GM23338 (cell line): ENCODE results near the gene NBAS. TPM values are rescaled to one million over a fixed set of nuclear protein-coding genes. Genes with fewer than 3 reads are reported as not detected.

ENCODE experiments used
- ATAC-seq: fragments of 200-7000 bp; cut with Tn5 transposase; 3 replicates; pipeline ENCODE4 v1.9.1; 2020
- DNase-seq: peaks from one replicate; pipeline ENCODE4 v3.0.0-alpha.2; 2015; ENCODE audit warnings: low spot score
- H2AFZ ChIP-seq: fragments of 200-600 bp; sonication (generic); 2 replicates; pipeline ENCODE4 v1.8.0; 2016; ENCODE audit warnings: antibody characterized with exemption, mild to moderate bottlenecking, moderate library complexity
- H3F3A ChIP-seq: fragments of 200-600 bp; sonication (generic); replicated peaks from 2 replicates; pipeline ENCODE4 v1.8.0; 2017; ENCODE audit warnings: antibody characterized with exemption, mixed run types, low read depth
- H3K27ac ChIP-seq: fragments of 200-600 bp; sonication (generic); 2 replicates; pipeline ENCODE4 v1.6.1; 2016; ENCODE audit warnings: low read depth
- H3K27me3 ChIP-seq: fragments of 200-600 bp; sonication (generic); 2 replicates; pipeline ENCODE4 v1.8.0; 2016; ENCODE audit warnings: mild to moderate bottlenecking, mixed run types, moderate library complexity; ENCODE audit not compliant: insufficient read depth
- H3K36me3 ChIP-seq: fragments of 200-600 bp; sonication (generic); 2 replicates; pipeline ENCODE4 v1.8.0; 2016; ENCODE audit warnings: mild to moderate bottlenecking; ENCODE audit not compliant: insufficient read depth
- H3K4me1 ChIP-seq: fragments of 200-600 bp; sonication (generic); 2 replicates; pipeline ENCODE4 v1.8.0; 2016; ENCODE audit warnings: mild to moderate bottlenecking, moderate library complexity; ENCODE audit not compliant: insufficient read depth
- H3K4me2 ChIP-seq: fragments of 200-600 bp; sonication (generic); 2 replicates; pipeline ENCODE4 v1.7.1; 2017; ENCODE audit warnings: mixed run types
- H3K4me3 ChIP-seq: fragments of 200-600 bp; sonication (generic); 2 replicates; pipeline ENCODE4 v1.6.1; 2016; ENCODE audit warnings: mixed run types
- H3K79me2 ChIP-seq: fragments of 200-600 bp; sonication (generic); replicated peaks from 2 replicates; pipeline ENCODE4 v1.8.0; 2017; ENCODE audit warnings: mild to moderate bottlenecking; ENCODE audit not compliant: insufficient read depth
- H3K9me2 ChIP-seq: fragments of 200-600 bp; sonication (generic); 2 replicates; pipeline ENCODE4 v1.8.0; 2017; ENCODE audit not compliant: insufficient read depth
- H4K20me1 ChIP-seq: fragments of 200-600 bp; sonication (generic); replicated peaks from 2 replicates; pipeline ENCODE4 v1.8.0; 2017; ENCODE audit warnings: mild to moderate bottlenecking; ENCODE audit not compliant: insufficient read depth
- H3K27ac Mint-ChIP-seq: 2 replicates; pipeline ENCODE4 v1.8.0; 2020; ENCODE audit warnings: inconsistent platforms, mild to moderate bottlenecking, moderate library complexity, mixed read lengths
- H3K27me3 Mint-ChIP-seq: 3 replicates; pipeline ENCODE4 v1.8.0; 2022; ENCODE audit warnings: low read depth, mild to moderate bottlenecking, moderate library complexity, mixed read lengths, inconsistent platforms; ENCODE audit not compliant: insufficient read depth, poor library complexity
- H3K36me3 Mint-ChIP-seq: 3 replicates; pipeline ENCODE4 v1.8.0; 2021; ENCODE audit warnings: low read depth, mild to moderate bottlenecking, inconsistent platforms, moderate library complexity, mixed read lengths
- H3K4me1 Mint-ChIP-seq: 3 replicates; pipeline ENCODE4 v1.8.0; 2020; ENCODE audit warnings: mild to moderate bottlenecking, inconsistent platforms, mixed read lengths
- H3K4me3 Mint-ChIP-seq: 3 replicates; pipeline ENCODE4 v1.8.0; 2021; ENCODE audit warnings: moderate library complexity, mild to moderate bottlenecking, inconsistent platforms, mixed read lengths
- H3K9me3 Mint-ChIP-seq: 3 replicates; pipeline ENCODE4 v1.8.0; 2020; ENCODE audit warnings: moderate library complexity, mild to moderate bottlenecking, inconsistent platforms, mixed read lengths
- CREB1 ChIP-seq: fragments of 250-450 bp; sonication (Bioruptor Pico); IDR thresholded peaks from 2 replicates; pipeline ENCODE4 v1.5.0; 2020; ENCODE audit warnings: low read depth, mild to moderate bottlenecking, moderate library complexity
- CTCF ChIP-seq, 2 experiments: fragments of 200-600 bp in 1 of 2; sonication (generic) in 1 of 2; conservative IDR thresholded peaks; 2 replicates each; pipeline versions ENCODE4 v1.5.1 to v1.6.1; 2016 to 2017; ENCODE audit warnings: antibody characterized with exemption in 2 of 2, low read depth in 2 of 2, mild to moderate bottlenecking in 2 of 2, moderate library complexity in 1 of 2
- ETS1 ChIP-seq: IDR thresholded peaks from 2 replicates; pipeline ENCODE4 v1.6.1; 2016; ENCODE audit warnings: antibody characterized with exemption
- EZH2 ChIP-seq: fragments of 200-600 bp; sonication (generic); IDR thresholded peaks from one replicate; pipeline ENCODE4 v1.8.0; 2017; ENCODE audit warnings: antibody characterized with exemption, mild to moderate bottlenecking, low read depth; ENCODE audit not compliant: unreplicated experiment
- EZH2phosphoT487 ChIP-seq: fragments of 200-600 bp; sonication (generic); IDR thresholded peaks from one replicate; pipeline ENCODE4 v1.8.1; 2018; ENCODE audit warnings: antibody characterized with exemption; ENCODE audit not compliant: unreplicated experiment
- JUNB ChIP-seq: IDR thresholded peaks from one replicate; pipeline ENCODE4 v1.6.1; 2016; ENCODE audit warnings: antibody characterized with exemption; ENCODE audit not compliant: unreplicated experiment
- NANOG ChIP-seq: IDR thresholded peaks from 2 replicates; pipeline ENCODE4 v1.6.1; 2016; ENCODE audit warnings: antibody characterized with exemption, borderline replicate concordance
- POLR2AphosphoS5 ChIP-seq: IDR thresholded peaks from 2 replicates; pipeline ENCODE4 v1.6.1; 2016; ENCODE audit warnings: antibody characterized with exemption, low read depth
- STAT1 ChIP-seq: IDR thresholded peaks from one replicate; pipeline ENCODE4 v1.6.1; 2016; ENCODE audit warnings: antibody characterized with exemption; ENCODE audit not compliant: unreplicated experiment
- ZNF114 ChIP-seq: fragments of 250-450 bp; sonication (Bioruptor Pico); IDR thresholded peaks from 2 replicates; pipeline ENCODE4 v1.5.0; 2020; ENCODE audit warnings: mild to moderate bottlenecking, moderate library complexity
- ZNF331 ChIP-seq: fragments of 250-450 bp; sonication (Bioruptor Pico); IDR thresholded peaks from 2 replicates; pipeline ENCODE4 v1.5.0; 2020; ENCODE audit warnings: low read depth, mild to moderate bottlenecking, moderate library complexity
- polyA plus RNA-seq: library from polyadenylated mRNA; unstranded; fragments of >200 nt; fragmentation: Nextera tagmentation; extraction: Ambion mirVana; gene quantifications from 2 replicates; pipeline ENCODE4 v1.2.1, GENCODE V29; 2016
- total RNA-seq: library from RNA; depleted of rRNA; stranded (reverse); fragments of >200 nt; shearing (Covaris generic); gene quantifications from 2 replicates; pipeline ENCODE4 v1.2.3, GENCODE V29; 2014
- TF ChIP-seq, protein P1 (sequence below): fragments of 250-450 bp; sonication (Bioruptor Pico); IDR thresholded peaks from 2 replicates; pipeline ENCODE4 v1.5.0; 2020; ENCODE audit warnings: mild to moderate bottlenecking, moderate library complexity
- TF ChIP-seq, protein P2 (sequence below): IDR thresholded peaks from one replicate; pipeline ENCODE4 v1.6.1; 2018; ENCODE audit warnings: antibody characterized with exemption; ENCODE audit not compliant: unreplicated experiment

The NBAS gene
- total and polyA plus RNA-seq, 2 experiments from 2014 or later, result 24.8 to 38.9 TPM

GRCh38 chr2:15352363-15352762, 208.8 kb downstream of the NBAS start:
- no peak overlapping the region for H3K27ac ChIP-seq
- H3K36me3 ChIP-seq, result no peaks in the 10 kb centered on the region
- Mint-ChIP-seq H3K4me1 (peaks cover 21% of the 10 kb centered on the region), H3K27ac (no peak overlapping the region), H3K4me3 (no peak overlapping the region), H3K9me3 (no peaks in the 10 kb centered on the region), H3K36me3 (peaks cover 17% of the 10 kb centered on the region), H3K27me3 (peaks cover 2% of the 10 kb centered on the region)
- H3K79me2 ChIP-seq, result no peaks in the 10 kb centered on the region
- H3K4me1 ChIP-seq, result peaks cover 3% of the 10 kb centered on the region; the same call in 1 of the 2 replicates
- H3K4me3 ChIP-seq, result no peak overlapping the region
- no peak for ATAC-seq
- H2AFZ ChIP-seq, result no peak overlapping the region
- H4K20me1 ChIP-seq, result no peaks in the 10 kb centered on the region
- no peaks in the 10 kb centered on the region for H3F3A ChIP-seq
- no peak overlapping the region for H3K4me2 ChIP-seq
- no peaks in the 10 kb centered on the region for H3K27me3 ChIP-seq
- no peaks in the 10 kb centered on the region for H3K9me2 ChIP-seq
- no peak for DNase-seq
- TF ChIP-seq EZH2phosphoT487 (no peak), CREB1 (CRISPR knock-in tag) (no peak), EZH2 (no peak), CTCF (conservative IDR thresholded peaks at IDR 0.05; ENCODE audit: low read depth in 2 of 2) (no peak), JUNB (no peak), ZNF114 (no peak), ETS1 (no peak), STAT1 (no peak), POLR2AphosphoS5 (no peak), NANOG (no peak), ZNF331 (CRISPR knock-in tag) (no peak)
- TF ChIP-seq, protein P1, sequence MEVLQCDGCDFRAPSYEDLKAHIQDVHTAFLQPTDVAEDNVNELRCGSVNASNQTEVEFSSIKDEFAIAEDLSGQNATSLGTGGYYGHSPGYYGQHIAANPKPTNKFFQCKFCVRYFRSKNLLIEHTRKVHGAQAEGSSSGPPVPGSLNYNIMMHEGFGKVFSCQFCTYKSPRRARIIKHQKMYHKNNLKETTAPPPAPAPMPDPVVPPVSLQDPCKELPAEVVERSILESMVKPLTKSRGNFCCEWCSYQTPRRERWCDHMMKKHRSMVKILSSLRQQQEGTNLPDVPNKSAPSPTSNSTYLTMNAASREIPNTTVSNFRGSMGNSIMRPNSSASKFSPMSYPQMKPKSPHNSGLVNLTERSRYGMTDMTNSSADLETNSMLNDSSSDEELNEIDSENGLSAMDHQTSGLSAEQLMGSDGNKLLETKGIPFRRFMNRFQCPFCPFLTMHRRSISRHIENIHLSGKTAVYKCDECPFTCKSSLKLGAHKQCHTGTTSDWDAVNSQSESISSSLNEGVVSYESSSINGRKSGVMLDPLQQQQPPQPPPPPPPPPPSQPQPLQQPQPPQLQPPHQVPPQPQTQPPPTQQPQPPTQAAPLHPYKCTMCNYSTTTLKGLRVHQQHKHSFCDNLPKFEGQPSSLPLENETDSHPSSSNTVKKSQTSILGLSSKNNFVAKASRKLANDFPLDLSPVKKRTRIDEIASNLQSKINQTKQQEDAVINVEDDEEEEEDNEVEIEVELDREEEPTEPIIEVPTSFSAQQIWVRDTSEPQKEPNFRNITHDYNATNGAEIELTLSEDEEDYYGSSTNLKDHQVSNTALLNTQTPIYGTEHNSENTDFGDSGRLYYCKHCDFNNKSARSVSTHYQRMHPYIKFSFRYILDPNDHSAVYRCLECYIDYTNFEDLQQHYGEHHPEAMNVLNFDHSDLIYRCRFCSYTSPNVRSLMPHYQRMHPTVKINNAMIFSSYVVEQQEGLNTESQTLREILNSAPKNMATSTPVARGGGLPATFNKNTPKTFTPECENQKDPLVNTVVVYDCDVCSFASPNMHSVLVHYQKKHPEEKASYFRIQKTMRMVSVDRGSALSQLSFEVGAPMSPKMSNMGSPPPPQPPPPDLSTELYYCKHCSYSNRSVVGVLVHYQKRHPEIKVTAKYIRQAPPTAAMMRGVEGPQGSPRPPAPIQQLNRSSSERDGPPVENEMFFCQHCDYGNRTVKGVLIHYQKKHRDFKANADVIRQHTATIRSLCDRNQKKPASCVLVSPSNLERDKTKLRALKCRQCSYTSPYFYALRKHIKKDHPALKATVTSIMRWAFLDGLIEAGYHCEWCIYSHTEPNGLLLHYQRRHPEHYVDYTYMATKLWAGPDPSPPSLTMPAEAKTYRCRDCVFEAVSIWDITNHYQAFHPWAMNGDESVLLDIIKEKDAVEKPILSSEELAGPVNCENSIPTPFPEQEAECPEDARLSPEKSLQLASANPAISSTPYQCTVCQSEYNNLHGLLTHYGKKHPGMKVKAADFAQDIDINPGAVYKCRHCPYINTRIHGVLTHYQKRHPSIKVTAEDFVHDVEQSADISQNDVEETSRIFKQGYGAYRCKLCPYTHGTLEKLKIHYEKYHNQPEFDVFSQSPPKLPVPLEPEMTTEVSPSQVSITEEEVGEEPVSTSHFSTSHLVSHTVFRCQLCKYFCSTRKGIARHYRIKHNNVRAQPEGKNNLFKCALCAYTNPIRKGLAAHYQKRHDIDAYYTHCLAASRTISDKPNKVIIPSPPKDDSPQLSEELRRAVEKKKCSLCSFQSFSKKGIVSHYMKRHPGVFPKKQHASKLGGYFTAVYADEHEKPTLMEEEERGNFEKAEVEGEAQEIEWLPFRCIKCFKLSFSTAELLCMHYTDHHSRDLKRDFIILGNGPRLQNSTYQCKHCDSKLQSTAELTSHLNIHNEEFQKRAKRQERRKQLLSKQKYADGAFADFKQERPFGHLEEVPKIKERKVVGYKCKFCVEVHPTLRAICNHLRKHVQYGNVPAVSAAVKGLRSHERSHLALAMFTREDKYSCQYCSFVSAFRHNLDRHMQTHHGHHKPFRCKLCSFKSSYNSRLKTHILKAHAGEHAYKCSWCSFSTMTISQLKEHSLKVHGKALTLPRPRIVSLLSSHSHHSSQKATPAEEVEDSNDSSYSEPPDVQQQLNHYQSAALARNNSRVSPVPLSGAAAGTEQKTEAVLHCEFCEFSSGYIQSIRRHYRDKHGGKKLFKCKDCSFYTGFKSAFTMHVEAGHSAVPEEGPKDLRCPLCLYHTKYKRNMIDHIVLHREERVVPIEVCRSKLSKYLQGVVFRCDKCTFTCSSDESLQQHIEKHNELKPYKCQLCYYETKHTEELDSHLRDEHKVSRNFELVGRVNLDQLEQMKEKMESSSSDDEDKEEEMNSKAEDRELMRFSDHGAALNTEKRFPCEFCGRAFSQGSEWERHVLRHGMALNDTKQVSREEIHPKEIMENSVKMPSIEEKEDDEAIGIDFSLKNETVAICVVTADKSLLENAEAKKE (CRISPR knock-in tag), result no peak
- TF ChIP-seq, protein P2, sequence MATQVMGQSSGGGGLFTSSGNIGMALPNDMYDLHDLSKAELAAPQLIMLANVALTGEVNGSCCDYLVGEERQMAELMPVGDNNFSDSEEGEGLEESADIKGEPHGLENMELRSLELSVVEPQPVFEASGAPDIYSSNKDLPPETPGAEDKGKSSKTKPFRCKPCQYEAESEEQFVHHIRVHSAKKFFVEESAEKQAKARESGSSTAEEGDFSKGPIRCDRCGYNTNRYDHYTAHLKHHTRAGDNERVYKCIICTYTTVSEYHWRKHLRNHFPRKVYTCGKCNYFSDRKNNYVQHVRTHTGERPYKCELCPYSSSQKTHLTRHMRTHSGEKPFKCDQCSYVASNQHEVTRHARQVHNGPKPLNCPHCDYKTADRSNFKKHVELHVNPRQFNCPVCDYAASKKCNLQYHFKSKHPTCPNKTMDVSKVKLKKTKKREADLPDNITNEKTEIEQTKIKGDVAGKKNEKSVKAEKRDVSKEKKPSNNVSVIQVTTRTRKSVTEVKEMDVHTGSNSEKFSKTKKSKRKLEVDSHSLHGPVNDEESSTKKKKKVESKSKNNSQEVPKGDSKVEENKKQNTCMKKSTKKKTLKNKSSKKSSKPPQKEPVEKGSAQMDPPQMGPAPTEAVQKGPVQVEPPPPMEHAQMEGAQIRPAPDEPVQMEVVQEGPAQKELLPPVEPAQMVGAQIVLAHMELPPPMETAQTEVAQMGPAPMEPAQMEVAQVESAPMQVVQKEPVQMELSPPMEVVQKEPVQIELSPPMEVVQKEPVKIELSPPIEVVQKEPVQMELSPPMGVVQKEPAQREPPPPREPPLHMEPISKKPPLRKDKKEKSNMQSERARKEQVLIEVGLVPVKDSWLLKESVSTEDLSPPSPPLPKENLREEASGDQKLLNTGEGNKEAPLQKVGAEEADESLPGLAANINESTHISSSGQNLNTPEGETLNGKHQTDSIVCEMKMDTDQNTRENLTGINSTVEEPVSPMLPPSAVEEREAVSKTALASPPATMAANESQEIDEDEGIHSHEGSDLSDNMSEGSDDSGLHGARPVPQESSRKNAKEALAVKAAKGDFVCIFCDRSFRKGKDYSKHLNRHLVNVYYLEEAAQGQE, result no peak
